Stimulated activated CD4-positive, alpha-beta T cell treated with anti-CD3 and anti-CD28 coated beads, Interleukin-4, amount 100 ng/mL, for 4 hours (primary cell): ENCODE data around the gene SLC16A6.
A peak's percentile ranks its signal among the peaks of the same experiment; 100 is the strongest.
"Not testable (repeated sequence)": the region's sequence is repeated elsewhere in the genome, so short reads cannot be mapped to it uniquely, and the experiment has no call there.

ENCODE experiments used
- DNase-seq, 2 experiments: peaks; one replicate each; pipeline ENCODE4 v3.0.0-alpha.2; 2020

The SLC16A6 gene

GRCh38 chr17:68289473-68289872, 1.5 kb downstream of the SLC16A6 start:
- DNase-seq, result no peak

- no peak for DNase-seq
Measured at GRCh38 chr17:68288804-68289203, 2.1 kb downstream of the SLC16A6 start.

- no peak for DNase-seq
Measured at GRCh38 chr17:68288375-68288774, 2.6 kb downstream of the SLC16A6 start.

GRCh38 chr17:68281965-68282364, 9.0 kb downstream of the SLC16A6 start:
- not testable (repeated sequence) for DNase-seq

- no peak for DNase-seq
Measured at GRCh38 chr17:68277807-68278206, 13.1 kb downstream of the SLC16A6 start.

- not testable (repeated sequence) for DNase-seq
Measured at GRCh38 chr17:68276339-68276738, 14.6 kb downstream of the SLC16A6 start.

GRCh38 chr17:68273722-68274121, 17.2 kb downstream of the SLC16A6 start:
- no peak for DNase-seq

GRCh38 chr17:68265833-68266232, 25.1 kb downstream of the SLC16A6 start:
- DNase-seq, result not testable (repeated sequence)

- DNase-seq, result not testable (repeated sequence)
Measured at GRCh38 chr17:68263101-68263681, 27.7 kb downstream of the SLC16A6 start.

GRCh38 chr17:68262467-68262866, 28.5 kb downstream of the SLC16A6 start:
- not testable (repeated sequence) for DNase-seq

- no peak for DNase-seq
Measured at GRCh38 chr17:68260051-68260762, 30.7 kb downstream of the SLC16A6 start.

GRCh38 chr17:68259648-68259951, 31.3 kb downstream of the SLC16A6 start:
- DNase-seq, result not testable (repeated sequence)

GRCh38 chr17:68258890-68259647, 31.9 kb downstream of the SLC16A6 start:
- peak; percentile 64 to 82 for DNase-seq

- DNase-seq, result no peak
Measured at GRCh38 chr17:68257934-68258333, 33.0 kb downstream of the SLC16A6 start.

- DNase-seq, result not testable (repeated sequence)
Measured at GRCh38 chr17:68256701-68257100, 34.2 kb downstream of the SLC16A6 start.

- DNase-seq, result peak in 1 of 2 experiments; percentile 31
Measured at GRCh38 chr17:68255731-68256538, 35.0 kb downstream of the SLC16A6 start.

GRCh38 chr17:68255151-68255550, 35.8 kb downstream of the SLC16A6 start:
- no peak for DNase-seq

GRCh38 chr17:68253426-68253825, 37.5 kb downstream of the SLC16A6 start:
- DNase-seq, result not testable (repeated sequence)

GRCh38 chr17:68249354-68249765, 41.6 kb downstream of the SLC16A6 start:
- DNase-seq, result no peak

GRCh38 chr17:68248891-68249290, 42.0 kb downstream of the SLC16A6 start:
- DNase-seq, result peak in 1 of 2 experiments; percentile 41

GRCh38 chr17:68248199-68248825, 42.6 kb downstream of the SLC16A6 start:
- DNase-seq, result no peak

GRCh38 chr17:68247445-68248198, 43.3 kb downstream of the SLC16A6 start, which contains the start of gene AMZ2:
AMZ2 (plus strand) TSS chr17:68248043; CDS start chr17:68250188, 2,145 bp downstream.
- DNase-seq, result peak; percentile 94 to 98
